Bone marrow (tissue), 2 donors: ENCODE data around the gene IL18R1.

Experiments
- DNase-seq, 2 donors: peaks; one replicate each; lab custom pipeline; 2025; lab: John Stamatoyannopoulos, UW

IL18R1 gene

GRCh38 chr2:102434655-102435381 lies 79.2 kb downstream of the IL18R1 start:
- no peak for DNase-seq

DNA sequence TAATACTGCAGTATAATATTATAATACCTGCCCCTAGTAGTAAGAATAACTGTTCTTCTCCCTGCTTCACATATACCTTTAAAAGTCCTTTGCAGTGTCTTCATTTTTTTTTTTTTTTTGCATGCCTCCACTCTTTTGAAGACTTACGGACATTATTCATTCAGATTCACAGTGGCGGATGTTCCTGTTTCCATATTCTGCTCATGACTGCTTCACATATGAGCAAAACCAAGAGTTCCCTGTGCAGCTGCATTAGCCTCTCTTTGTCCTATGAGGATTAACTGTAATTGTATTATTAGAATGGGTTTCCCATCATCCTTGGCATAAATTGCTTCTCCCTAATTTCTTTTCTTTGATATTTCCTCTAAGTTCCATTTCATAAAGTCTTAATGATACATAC lies 80.1 kb downstream of the IL18R1 start:
- DNase-seq = no peak

- DNase-seq = no peak
Measured at GRCh38 chr2:102436323-102436722, 80.7 kb downstream of the IL18R1 start.

DNA sequence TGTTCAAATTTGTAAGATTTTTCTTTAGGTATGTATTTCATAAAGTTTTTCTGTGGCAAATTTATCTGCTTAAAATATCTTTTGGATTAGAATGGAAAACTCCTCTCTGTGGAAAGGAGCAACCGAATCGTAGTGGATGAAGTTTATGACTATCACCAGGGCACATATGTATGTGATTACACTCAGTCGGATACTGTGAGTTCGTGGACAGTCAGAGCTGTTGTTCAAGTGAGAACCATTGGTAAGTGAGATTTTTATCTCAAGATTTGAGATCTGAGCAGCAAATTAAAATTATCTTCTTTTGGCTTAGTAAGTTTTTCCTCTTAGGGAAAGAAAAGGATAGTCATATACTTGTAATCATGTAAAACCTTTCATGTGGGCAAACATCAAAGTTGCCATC lies 81.5 kb downstream of the IL18R1 start:
- DNase-seq = no peak

- DNase-seq = no peak
Measured at GRCh38 chr2:102438111-102438510, 82.5 kb downstream of the IL18R1 start.

GRCh38 chr2:102438578-102438977 lies 83.0 kb downstream of the IL18R1 start:
- no peak for DNase-seq

DNA sequence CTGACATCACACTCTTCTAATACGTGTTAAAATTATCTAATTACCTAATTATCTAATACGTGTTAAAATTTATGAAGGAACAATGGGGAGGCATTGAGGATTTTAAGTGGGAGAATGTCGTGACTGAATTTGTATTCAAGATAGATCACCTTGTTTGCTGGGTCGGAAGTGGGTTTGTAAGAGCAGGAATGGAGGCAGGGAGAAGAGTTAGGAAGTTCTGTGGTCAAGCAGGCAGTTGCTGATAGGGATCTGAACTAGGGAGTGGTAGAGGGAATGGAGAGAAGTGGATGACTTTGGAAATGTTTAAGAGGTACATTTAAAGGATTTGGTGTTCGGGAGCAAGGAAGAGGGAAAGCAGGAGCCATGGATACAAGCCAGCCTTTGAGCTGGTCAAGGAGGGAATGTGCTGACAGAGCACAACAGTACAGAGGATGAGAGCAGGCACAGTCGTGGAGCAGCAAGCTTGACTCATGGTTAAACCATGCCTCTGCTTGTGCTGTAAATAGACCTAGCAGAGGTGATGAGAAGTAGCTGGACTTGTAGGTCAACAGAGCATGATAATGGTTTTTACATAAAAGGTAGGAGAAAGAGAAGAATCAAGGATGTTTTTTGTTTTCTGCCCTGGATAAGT lies 83.6 kb downstream of the IL18R1 start:
- no peak for DNase-seq

GRCh38 chr2:102442967-102443828 lies 87.6 kb downstream of the IL18R1 start:
- DNase-seq = peak in 1 of 2 donors; percentile 40

- DNase-seq = no peak
Measured at GRCh38 chr2:102444233-102444632, 88.6 kb downstream of the IL18R1 start.

DNA sequence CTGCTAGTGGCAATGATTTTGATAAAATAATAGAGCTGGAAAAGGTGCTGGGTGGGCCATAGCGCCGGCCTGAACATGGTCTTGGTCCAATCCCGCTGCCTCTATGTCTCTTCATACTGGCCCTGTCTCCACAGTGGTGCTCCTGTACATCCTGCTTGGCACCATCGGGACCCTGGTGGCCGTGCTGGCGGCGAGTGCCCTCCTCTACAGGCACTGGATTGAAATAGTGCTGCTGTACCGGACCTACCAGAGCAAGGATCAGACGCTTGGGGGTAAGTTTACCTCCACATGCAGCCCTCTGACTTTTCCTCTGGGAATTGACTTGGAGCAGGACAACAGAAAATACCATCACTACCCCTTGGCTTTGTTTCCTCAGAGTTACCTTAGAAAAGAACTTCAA lies 91.3 kb downstream of the IL18R1 start:
- DNase-seq = no peak
